Measurements from ENCODE around the gene GAL3ST1. TPM values are rescaled to one million over a fixed set of nuclear protein-coding genes. Genes with fewer than 3 reads are reported as not detected.

The GAL3ST1 gene
- polyA plus RNA-seq, 1 donor = 6.0 TPM

DNA sequence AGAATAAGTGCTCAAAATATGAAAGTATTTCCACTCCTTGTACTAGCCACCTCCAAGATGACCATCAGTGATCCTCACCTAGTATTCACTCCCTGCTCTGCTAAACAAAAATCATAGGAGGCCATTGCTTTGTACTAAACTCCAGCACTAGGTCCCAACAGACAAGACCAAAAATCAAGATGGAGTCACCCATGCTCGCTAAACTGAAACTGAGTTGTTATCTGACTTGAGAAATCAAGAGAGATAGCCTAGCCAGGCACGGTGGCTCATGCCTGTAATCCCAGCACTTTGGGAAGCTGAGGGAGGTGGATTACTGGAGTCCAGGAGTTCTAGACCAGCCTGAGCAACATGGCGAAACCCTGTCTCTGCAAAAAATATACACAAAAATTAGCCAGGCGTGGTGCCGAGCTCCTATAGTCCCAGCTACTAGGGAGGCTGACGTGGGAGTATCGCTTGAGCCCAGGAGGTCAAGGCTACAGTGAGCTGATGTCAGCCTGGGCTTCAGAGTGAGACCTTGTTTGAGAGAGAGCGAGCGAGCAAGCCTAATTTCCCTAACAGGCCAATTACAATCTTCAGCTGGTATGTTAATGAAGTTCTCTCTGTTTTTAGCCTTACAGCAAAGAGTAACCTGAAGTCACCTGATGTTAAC is 37.3 kb downstream of the GAL3ST1 start:
- no peak for DNase-seq (ENCODE audit: low read depth)

GRCh38 chr22:30535182-30535581 is 39.3 kb downstream of the GAL3ST1 start:
- DNase-seq (ENCODE audit: low read depth) = no peak

- no peak for DNase-seq (ENCODE audit: low read depth)
Measured at GRCh38 chr22:30531651-30532608, 42.5 kb downstream of the GAL3ST1 start.

GRCh38 chr22:30526656-30527055 is 47.8 kb downstream of the GAL3ST1 start:
- DNase-seq (ENCODE audit: low read depth) = no peak

- no peak for DNase-seq (ENCODE audit: low read depth)
Measured at GRCh38 chr22:30523646-30524489, 50.6 kb downstream of the GAL3ST1 start.

GRCh38 chr22:30521368-30522156 is 52.9 kb downstream of the GAL3ST1 start:
- DNase-seq (ENCODE audit: low read depth) = no peak

GRCh38 chr22:30519842-30520425 is 54.5 kb downstream of the GAL3ST1 start:
- no peak for DNase-seq (ENCODE audit: low read depth)

DNA sequence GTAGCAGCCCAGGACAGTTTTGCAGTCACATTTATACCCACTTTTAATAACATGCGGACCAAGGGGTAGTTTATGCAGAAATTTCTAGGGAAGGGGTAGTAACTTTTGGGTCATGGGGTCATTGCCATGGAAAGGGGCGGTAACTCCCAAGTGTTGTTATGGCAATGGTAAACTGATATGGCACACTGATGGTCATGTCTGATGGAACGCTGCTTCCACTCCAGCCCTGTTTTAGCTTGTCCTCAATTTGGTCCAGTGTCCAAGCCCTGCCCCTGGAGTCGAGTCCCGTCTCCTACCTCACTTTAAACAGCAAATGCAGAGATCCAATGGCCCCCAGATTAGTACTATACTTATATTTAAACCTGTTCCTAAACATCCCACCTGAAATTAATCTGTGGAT is 57.7 kb downstream of the GAL3ST1 start:
- no peak for DNase-seq (ENCODE audit: low read depth)

- no peak for DNase-seq (ENCODE audit: low read depth)
Measured at GRCh38 chr22:30516273-30516672, 58.2 kb downstream of the GAL3ST1 start.

GRCh38 chr22:30514252-30514651 is 60.2 kb downstream of the GAL3ST1 start:
- DNase-seq (ENCODE audit: low read depth) = no peak

DNA sequence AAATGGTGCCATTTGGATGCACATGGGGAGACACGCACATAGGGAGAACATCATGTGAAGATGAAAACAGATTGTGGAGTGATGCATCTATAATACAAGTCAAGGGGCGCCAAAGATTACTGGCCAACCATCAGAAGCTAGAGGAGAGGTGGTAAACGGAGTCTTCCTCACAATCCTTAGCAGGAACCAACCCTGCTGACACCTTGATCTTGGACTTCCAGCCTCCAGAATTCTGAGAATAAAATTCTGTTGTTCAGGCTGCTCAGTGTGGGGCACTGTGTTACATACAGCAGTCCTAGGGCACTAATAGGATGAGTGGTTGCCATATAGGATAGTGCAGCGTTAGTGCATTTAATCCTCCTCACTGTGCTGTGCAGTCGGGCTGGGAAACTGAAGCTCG is 61.0 kb downstream of the GAL3ST1 start:
- DNase-seq (ENCODE audit: low read depth) = no peak

- no peak for DNase-seq (ENCODE audit: low read depth)
Measured at GRCh38 chr22:30511911-30512310, 62.6 kb downstream of the GAL3ST1 start.

DNA sequence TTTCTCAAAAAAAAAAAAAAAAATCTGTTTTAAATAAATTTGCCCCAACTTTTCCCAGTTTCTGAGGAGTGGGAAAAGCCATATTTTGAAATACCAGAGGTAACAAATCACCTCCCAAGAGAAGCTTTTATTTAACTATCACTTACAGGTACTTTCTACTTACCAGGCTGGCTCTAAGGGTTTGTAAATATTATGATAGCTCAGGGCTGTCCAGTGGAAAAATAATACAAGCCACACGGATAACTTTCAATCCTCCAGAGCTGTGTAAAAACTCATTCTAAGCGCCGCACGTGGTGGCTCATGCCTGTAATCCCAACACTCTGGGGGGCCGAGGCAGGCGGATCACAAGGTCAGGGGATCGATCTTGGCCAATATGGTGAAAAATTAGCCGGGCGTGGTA is 63.4 kb downstream of the GAL3ST1 start:
- DNase-seq (ENCODE audit: low read depth) = no peak

DNA sequence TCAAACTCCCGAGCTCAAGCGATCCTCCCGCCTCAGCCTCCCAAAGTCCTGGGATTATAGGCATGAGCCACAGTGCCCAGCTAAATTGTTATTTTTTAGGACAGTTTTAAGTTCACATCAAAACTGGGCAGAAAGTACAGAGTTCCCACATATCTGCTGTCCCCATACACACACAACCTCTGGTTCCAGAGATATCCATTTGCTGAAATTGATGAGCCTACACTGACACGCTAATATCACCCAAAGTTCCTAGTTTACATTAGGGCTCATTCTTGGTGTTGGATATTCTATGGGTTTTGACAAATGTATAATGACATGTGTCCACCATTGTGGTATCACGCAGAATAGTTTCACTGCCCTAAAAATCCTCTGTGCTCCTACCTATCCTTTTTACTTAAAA is 66.2 kb downstream of the GAL3ST1 start:
- no peak for DNase-seq (ENCODE audit: low read depth)

- DNase-seq (ENCODE audit: low read depth) = no peak
Measured at GRCh38 chr22:30507670-30508069, 66.8 kb downstream of the GAL3ST1 start.

DNA sequence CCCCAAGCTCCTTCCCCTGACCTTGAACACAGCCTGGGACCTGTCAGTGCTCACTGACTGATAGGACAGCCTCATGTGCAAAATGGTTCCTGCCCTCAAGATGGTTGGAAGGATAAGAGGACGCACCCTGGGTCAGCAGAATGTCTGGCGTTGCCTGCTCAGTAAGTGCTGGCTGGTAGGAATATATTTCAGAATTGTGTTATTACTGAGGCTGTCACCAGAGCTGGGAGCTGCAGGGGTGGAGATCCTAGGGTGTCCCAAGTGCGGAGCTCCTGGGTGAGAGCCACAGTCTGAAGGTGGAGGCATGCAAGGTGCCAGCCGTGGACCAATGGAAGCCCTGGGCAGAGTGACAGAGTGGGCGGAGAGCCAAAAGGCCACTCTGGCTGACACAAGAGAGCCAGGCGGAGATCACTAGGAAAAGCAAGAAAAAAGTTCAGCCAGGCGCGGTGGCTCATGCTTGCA is 67.9 kb downstream of the GAL3ST1 start:
- DNase-seq (ENCODE audit: low read depth) = no peak

Other genes starting within 250 kb of the GAL3ST1 start
- gene TBC1D10A, start 247.7 kb downstream of the GAL3ST1 start, polyA plus RNA-seq (ENCODE audit: insufficient read length) = 7.1 TPM
- 69.4 TPM for gene SF3A1, start 217.8 kb downstream of the GAL3ST1 start, polyA plus RNA-seq (ENCODE audit: insufficient read length)
- gene CCDC157, start 217.7 kb downstream of the GAL3ST1 start, polyA plus RNA-seq (ENCODE audit: insufficient read length) = 1.5 TPM
- 10.5 TPM for gene RNF215, start 187.3 kb downstream of the GAL3ST1 start, polyA plus RNA-seq (ENCODE audit: insufficient read length)
- 2.1 TPM for gene SEC14L2, start 177.6 kb downstream of the GAL3ST1 start, polyA plus RNA-seq (ENCODE audit: insufficient read length)
- gene MTFP1, start 148.9 kb downstream of the GAL3ST1 start, polyA plus RNA-seq (ENCODE audit: insufficient read length) = 5.4 TPM
- gene SEC14L3, start 102.6 kb downstream of the GAL3ST1 start, polyA plus RNA-seq (ENCODE audit: insufficient read length) = 0.09 TPM
- gene SEC14L4, start 69.0 kb downstream of the GAL3ST1 start, polyA plus RNA-seq (ENCODE audit: insufficient read length) = 0.11 TPM
- 0.22 TPM for gene SEC14L6, start 27.9 kb downstream of the GAL3ST1 start, polyA plus RNA-seq (ENCODE audit: insufficient read length)
- gene PES1, start 17.2 kb upstream of the GAL3ST1 start, polyA plus RNA-seq (ENCODE audit: insufficient read length) = 46.2 TPM
- gene TCN2, start 32.5 kb upstream of the GAL3ST1 start, polyA plus RNA-seq (ENCODE audit: insufficient read length) = 7.6 TPM
- 3.5 TPM for gene SLC35E4, start 61.1 kb upstream of the GAL3ST1 start, polyA plus RNA-seq (ENCODE audit: insufficient read length)
- 4.2 TPM for gene DUSP18, start 93.2 kb upstream of the GAL3ST1 start, polyA plus RNA-seq (ENCODE audit: insufficient read length)
- gene OSBP2, start 120.2 kb upstream of the GAL3ST1 start, polyA plus RNA-seq (ENCODE audit: insufficient read length) = 5.0 TPM